Spleen (tissue), 11 donors: Measurements from ENCODE around the gene VDAC1. TPM values are rescaled to one million over a fixed set of nuclear protein-coding genes. Genes with fewer than 3 reads are reported as not detected.

Experiments used
- DNase-seq: peaks from one replicate; pipeline ENCODE4 v3.0.0-alpha.2; 2020
- H3K27ac ChIP-seq, 8 donors: fragments of 200-600 bp; sonication (generic) in 7 of 8; 1 replicate in 4 of 8; 2 replicates in 4 of 8; pipeline versions ENCODE4 v1.5.0 to v1.8.0; 2016 to 2021; ENCODE audit warnings: inconsistent platforms in 4 of 8, mild to moderate bottlenecking in 4 of 8, moderate library complexity in 1 of 8
- H3K27me3 ChIP-seq, 7 donors: fragments of 200-600 bp; sonication (generic) in 6 of 7; replicated peaks in 1 of 7; 1 replicate in 4 of 7; 2 replicates in 3 of 7; pipeline versions ENCODE4 v1.5.0 to v1.8.0; 2016 to 2021; ENCODE audit warnings: inconsistent platforms in 3 of 7, mild to moderate bottlenecking in 1 of 7
- H3K36me3 ChIP-seq, 6 donors: fragments of 200-600 bp; sonication (generic) in 5 of 6; 1 replicate in 4 of 6; 2 replicates in 2 of 6; pipeline versions ENCODE4 v1.5.0 to v1.8.0; 2016 to 2021; ENCODE audit warnings: inconsistent platforms in 2 of 6
- H3K4me1 ChIP-seq, 6 donors: fragments of 200-600 bp; sonication (generic) in 5 of 6; 1 replicate in 3 of 6; 2 replicates in 3 of 6; pipeline versions ENCODE4 v1.5.0 to v1.8.0; 2016 to 2021; ENCODE audit warnings: inconsistent platforms in 3 of 6
- H3K4me3 ChIP-seq, 8 donors: fragments of 200-600 bp; sonication (generic) in 7 of 8; 1 replicate in 4 of 8; 2 replicates in 4 of 8; pipeline versions ENCODE4 v1.5.0 to v1.8.0; 2016 to 2021; ENCODE audit warnings: inconsistent platforms in 4 of 8, mild to moderate bottlenecking in 4 of 8, moderate library complexity in 2 of 8
- H3K9me3 ChIP-seq, 8 donors: fragments of 200-600 bp; sonication (generic) in 7 of 8; 1 replicate in 4 of 8; 2 replicates in 4 of 8; pipeline versions ENCODE4 v1.5.0 to v1.8.0; 2016 to 2021; ENCODE audit warnings: inconsistent platforms in 4 of 8
- POLR2A ChIP-seq, 3 donors: fragments of 450-650 bp; IDR thresholded peaks; one replicate each; pipeline ENCODE4 v1.5.1; 2017; ENCODE audit warnings: antibody characterized with exemption in 3 of 3, mild to moderate bottlenecking in 1 of 3
- POLR2AphosphoS5 ChIP-seq, 3 donors: sonication (generic); formaldehyde crosslinking; IDR thresholded peaks; one replicate each; pipeline ENCODE4 v1.5.1; 2017; ENCODE audit warnings: antibody characterized with exemption in 3 of 3
- WGBS, 5 donors: extraction: QIAGEN DNeasy Blood & Tissue Kit in 3 of 5; methylation state at CpG; one replicate each; pipeline versions ENCODE4 v1.1.5 to v1.1.7; 2013 to 2018; 5-methylcytosine and 5-hydroxymethylcytosine counted together
- intact Hi-C: fragments of 100-400 bp; cut with DNase I; formaldehyde crosslinking; loops from one replicate; pipeline ENCODE4 v1.15.0; 2023; ENCODE audit warnings: low total_unique reads
- polyA plus RNA-seq, 3 donors: library from polyadenylated mRNA; stranded (reverse); fragments of 200-250 nt; gene quantifications; one replicate each; pipeline ENCODE4 v1.2.1, GENCODE V29; 2013
- total RNA-seq, 7 donors: library from RNA; depleted of rRNA in 3 of 7; stranded (reverse); fragments of >200 nt in 3 of 7; fragmentation: NEBNext Ultra II Directional in 4 of 7; extraction: Animal tissue kit (Norgen Biotek cat#: 25700) in 4 of 7; gene quantifications; one replicate each; pipeline versions ENCODE4 v1.1.0 to v1.2.1, GENCODE V29; 2016 to 2021
- TF ChIP-seq, protein P1 (sequence below), 11 experiments: fragments of 200-600 bp in 7 of 11; fragments of 450-650 bp in 4 of 11; sonication (generic) in 4 of 11; IDR thresholded peaks in 8 of 11; conservative IDR thresholded peaks in 3 of 11; 1 replicate in 7 of 11; 2 replicates in 4 of 11; pipeline versions ENCODE4 v1.4.0 to v1.8.0; 2016 to 2021; ENCODE audit warnings: antibody characterized with exemption in 11 of 11, inconsistent platforms in 4 of 11, mild to moderate bottlenecking in 1 of 11
- donor health status: healthy with polysubstance abuse.
- donor health status: DM: no; HTN: no; CAD: no; lungs with moderate emphysema.
- donor health status: DM: no; HTN: no; CAD: no.
- donor health status: Bipolar disorder and iron deficiency.
- donor health status: healthy.
- donor health status: DM: no; HTN: no; CAD: no.
- donor health status: DM: yes; HTN: yes; CAD: no.

VDAC1 gene
- total and polyA plus RNA-seq, 10 donors, result 53.3 to 100 (median 84.7) TPM

- TF ChIP-seq POLR2A (IDR thresholded peaks at IDR 0.05), result no peak
- no peak for TF ChIP-seq POLR2AphosphoS5 (IDR thresholded peaks at IDR 0.05)
- TF ChIP-seq, protein P1, sequence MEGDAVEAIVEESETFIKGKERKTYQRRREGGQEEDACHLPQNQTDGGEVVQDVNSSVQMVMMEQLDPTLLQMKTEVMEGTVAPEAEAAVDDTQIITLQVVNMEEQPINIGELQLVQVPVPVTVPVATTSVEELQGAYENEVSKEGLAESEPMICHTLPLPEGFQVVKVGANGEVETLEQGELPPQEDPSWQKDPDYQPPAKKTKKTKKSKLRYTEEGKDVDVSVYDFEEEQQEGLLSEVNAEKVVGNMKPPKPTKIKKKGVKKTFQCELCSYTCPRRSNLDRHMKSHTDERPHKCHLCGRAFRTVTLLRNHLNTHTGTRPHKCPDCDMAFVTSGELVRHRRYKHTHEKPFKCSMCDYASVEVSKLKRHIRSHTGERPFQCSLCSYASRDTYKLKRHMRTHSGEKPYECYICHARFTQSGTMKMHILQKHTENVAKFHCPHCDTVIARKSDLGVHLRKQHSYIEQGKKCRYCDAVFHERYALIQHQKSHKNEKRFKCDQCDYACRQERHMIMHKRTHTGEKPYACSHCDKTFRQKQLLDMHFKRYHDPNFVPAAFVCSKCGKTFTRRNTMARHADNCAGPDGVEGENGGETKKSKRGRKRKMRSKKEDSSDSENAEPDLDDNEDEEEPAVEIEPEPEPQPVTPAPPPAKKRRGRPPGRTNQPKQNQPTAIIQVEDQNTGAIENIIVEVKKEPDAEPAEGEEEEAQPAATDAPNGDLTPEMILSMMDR (IDR thresholded peaks at IDR 0.05 in 8 of 11, conservative IDR thresholded peaks at IDR 0.05 in 3 of 11), result no peak
- intact Hi-C loops, result no loop called here
- H3K27ac ChIP-seq, result no peak overlapping the region
- DNase-seq, result no peak
- H3K27me3 ChIP-seq, result no peaks in the 10 kb centered on the region
- H3K9me3 ChIP-seq, result no peaks in the 10 kb centered on the region
- 67 to 82% (median 71%) methylated on average over 5 of the region's 5 CpGs for WGBS, 5 donors
- H3K36me3 ChIP-seq, result no peaks in the 10 kb centered on the region
- H3K4me3 ChIP-seq, result no peak overlapping the region
- peaks cover 0 to 7% (median 0%) of the 10 kb centered on the region in 6 donors for H3K4me1 ChIP-seq
Observed at GRCh38 chr5:133921979-133922378, 82.8 kb downstream of the VDAC1 start.

Other genes with a start within 250 kb of the VDAC1 start
- 10 to 100 TPM; 25.4 to 49.6 (median 28.6) TPM for gene C5orf15, start 36.4 kb downstream of the VDAC1 start, total RNA-seq
- gene C5orf15, start 36.4 kb downstream of the VDAC1 start, polyA plus RNA-seq, result 10 to 100 TPM; 28.1 to 28.8 (median 28.4) TPM
- 10 to 100 TPM; 29.0 to 88.3 (median 53.7) TPM for gene TCF7, start 109.7 kb upstream of the VDAC1 start, total RNA-seq
- gene TCF7, start 109.7 kb upstream of the VDAC1 start, polyA plus RNA-seq, result 10 to 100 TPM; 13.7 to 24.3 (median 18.1) TPM
- 100 to 1,000 TPM; 121 to 246 (median 193) TPM for gene SKP1, start 172.0 kb upstream of the VDAC1 start, total RNA-seq
- 100 to 1,000 TPM; 142 to 354 (median 228) TPM for gene SKP1, start 172.0 kb upstream of the VDAC1 start, polyA plus RNA-seq
- gene PPP2CA, start 221.1 kb upstream of the VDAC1 start, total RNA-seq, result 100 to 1,000 TPM in 6 of 7 donors, 10 to 100 TPM in 1; 94.3 to 175 (median 107) TPM
- gene PPP2CA, start 221.1 kb upstream of the VDAC1 start, polyA plus RNA-seq, result 10 to 100 TPM; 23.5 to 35.5 (median 33.6) TPM